H1 (cell line): Measurements from ENCODE around the gene TMEM72. TPM values are rescaled to one million over a fixed set of nuclear protein-coding genes. Genes with fewer than 3 reads are reported as not detected.

Experiments used
- ATF2 ChIP-seq: IDR thresholded peaks from 2 replicates; pipeline ENCODE4 v1.6.1; 2012; ENCODE audit warnings: low read length, inconsistent platforms
- ATF3 ChIP-seq: IDR thresholded peaks from 2 replicates; pipeline ENCODE4 v1.6.1; 2011; ENCODE audit warnings: low read depth, mild to moderate bottlenecking, low read length; ENCODE audit not compliant: insufficient read depth
- CBX8 ChIP-seq: fragments of 300-800, 300-1000 bp; sonication (generic); IDR thresholded peaks from 2 replicates; pipeline ENCODE4 v1.7.1; 2016; ENCODE audit warnings: low read depth, low read length, borderline replicate concordance
- EGR1 ChIP-seq: IDR thresholded peaks from 2 replicates; pipeline ENCODE4 v1.6.1; 2011; ENCODE audit warnings: low read depth, low read length, borderline replicate concordance
- EP300 ChIP-seq, 2 experiments: IDR thresholded peaks; 1 replicate in 1 of 2; 2 replicates in 1 of 2; pipeline ENCODE4 v1.6.1; 2011 to 2012; ENCODE audit warnings: low read depth in 2 of 2, low read length in 2 of 2, mild to moderate bottlenecking in 2 of 2, borderline replicate concordance in 1 of 2, inconsistent platforms in 1 of 2, moderate library complexity in 1 of 2
- EZH2 ChIP-seq: fragments of 200-600 bp; sonication (generic); IDR thresholded peaks from 2 replicates; pipeline ENCODE4 v1.7.1; 2012; ENCODE audit warnings: low read depth, mild to moderate bottlenecking, moderate library complexity, low read length, inconsistent platforms; ENCODE audit not compliant: severe bottlenecking
- FOSL1 ChIP-seq: IDR thresholded peaks from 2 replicates; pipeline ENCODE4 v1.6.1; 2011; ENCODE audit warnings: mild to moderate bottlenecking, low read depth, low read length, moderate library complexity; ENCODE audit not compliant: insufficient read depth
- HDAC6 ChIP-seq: IDR thresholded peaks from one replicate; pipeline ENCODE4 v1.7.1; 2012; ENCODE audit warnings: low read depth, mild to moderate bottlenecking, inconsistent platforms, low read length, moderate library complexity
- KDM1A ChIP-seq: fragments of 200-600, 300-600 bp; sonication (generic); IDR thresholded peaks from 2 replicates; pipeline ENCODE4 v1.7.1; 2016; ENCODE audit warnings: mild to moderate bottlenecking, low read length, borderline replicate concordance
- KDM5A ChIP-seq: fragments of 200-600 bp; IDR thresholded peaks from 2 replicates; pipeline ENCODE4 v1.7.1; 2012; ENCODE audit warnings: mild to moderate bottlenecking, low read length, inconsistent platforms, mixed read lengths
- NANOG ChIP-seq: IDR thresholded peaks from 2 replicates; pipeline ENCODE4 v1.6.1; 2011; ENCODE audit warnings: low read length, low read depth, mild to moderate bottlenecking, inconsistent platforms; ENCODE audit not compliant: insufficient read depth, poor library complexity, severe bottlenecking
- POLR2A ChIP-seq, 2 experiments: IDR thresholded peaks; 1 replicate in 1 of 2; 2 replicates in 1 of 2; pipeline ENCODE4 v1.6.1; 2011; ENCODE audit warnings: low read depth in 2 of 2, low read length in 2 of 2, mild to moderate bottlenecking in 2 of 2; ENCODE audit errors: control extremely low read depth in 1 of 2
- POLR2AphosphoS5 ChIP-seq: IDR thresholded peaks from 2 replicates; pipeline ENCODE4 v1.6.1; 2011; ENCODE audit warnings: low read depth, low read length
- RNF2 ChIP-seq: fragments of 200-900, 300-1000 bp; sonication (generic); IDR thresholded peaks from 2 replicates; pipeline ENCODE4 v1.7.1; 2016; ENCODE audit warnings: borderline replicate concordance, low read depth, mild to moderate bottlenecking, antibody characterized with exemption, low read length; ENCODE audit not compliant: poor library complexity, severe bottlenecking; ENCODE audit errors: missing control alignments
- SIRT6 ChIP-seq: IDR thresholded peaks from one replicate; pipeline ENCODE4 v1.7.1; 2012; ENCODE audit warnings: low read length, inconsistent platforms
- SP1 ChIP-seq: IDR thresholded peaks from 2 replicates; pipeline ENCODE4 v1.6.1; 2011; ENCODE audit warnings: low read depth, low read length
- SP2 ChIP-seq: IDR thresholded peaks from 2 replicates; pipeline ENCODE4 v1.6.1; 2012; ENCODE audit warnings: mild to moderate bottlenecking, low read length, inconsistent platforms
- SP4 ChIP-seq: IDR thresholded peaks from 2 replicates; pipeline ENCODE4 v1.6.1; 2012; ENCODE audit warnings: low read length, inconsistent platforms
- SRF ChIP-seq: IDR thresholded peaks from 2 replicates; pipeline ENCODE4 v1.6.1; 2011; ENCODE audit warnings: mild to moderate bottlenecking, low read depth, low read length, moderate library complexity
- TBP ChIP-seq: IDR thresholded peaks from 2 replicates; pipeline ENCODE4 v1.6.1; 2011; ENCODE audit warnings: low read depth, low read length, improper control_type of control experiment
- USF2 ChIP-seq: IDR thresholded peaks from 2 replicates; pipeline ENCODE4 v1.6.1; 2011; ENCODE audit warnings: low read length, improper control_type of control experiment
- polyA plus RNA-seq, 7 experiments: library from polyadenylated mRNA; depleted of rRNA in 3 of 7; stranded (reverse) in 5 of 7; unstranded in 2 of 7; fragments of >200 nt in 5 of 7; fragments of 200-250 nt in 2 of 7; gene quantifications; 1 replicate in 5 of 7; 2 replicates in 1 of 7; 4 replicates in 1 of 7; pipeline versions ENCODE4 v1.2.1 to v1.2.3, GENCODE V29; 2011 to 2013; ENCODE audit warnings: missing spikeins in 2 of 7, mixed read lengths in 2 of 7
- total RNA-seq: library from RNA; stranded (reverse); fragmentation: NEBNext Ultra II Directional; extraction: Animal tissue kit (Norgen Biotek cat#: 25700); gene quantifications from 2 replicates; pipeline ENCODE4 v1.2.1, GENCODE V29; 2021

The TMEM72 gene
- total and polyA plus RNA-seq, 2 of the 8 experiments (the other 6 are each of a cell fraction or from before 2014, with no cell fraction given) = not detected

- TF ChIP-seq FOSL1 = no peak
- no peak for TF ChIP-seq SP2
- no peak for TF ChIP-seq SP4
- no peak for TF ChIP-seq SRF
- TF ChIP-seq KDM1A = no peak
- no peak for TF ChIP-seq ATF3
- no peak for TF ChIP-seq EZH2
- no peak for TF ChIP-seq NANOG
- TF ChIP-seq SIRT6 = no peak
- no peak for TF ChIP-seq USF2
- TF ChIP-seq ATF2 = no peak
- no peak for TF ChIP-seq EGR1
- no peak for TF ChIP-seq EP300 (IDR thresholded peaks at IDR 0.05; ENCODE audit: borderline replicate concordance in 1 of 2, low read depth in 2 of 2, low read length in 2 of 2)
- no peak for TF ChIP-seq KDM5A
- TF ChIP-seq RNF2 = no peak
- no peak for TF ChIP-seq SP1
- TF ChIP-seq CBX8 = no peak
- TF ChIP-seq POLR2A (IDR thresholded peaks at IDR 0.05; ENCODE audit: control extremely low read depth in 1 of 2, low read depth in 2 of 2, low read length in 2 of 2) = no peak
- TF ChIP-seq HDAC6 = no peak
- no peak for TF ChIP-seq TBP
- TF ChIP-seq POLR2AphosphoS5 = no peak
Measured at GRCh38 chr10:44962870-44963738, 52.0 kb downstream of the TMEM72 start (continued).
